Fibroblast of pulmonary artery (primary cell): ENCODE measurements around the gene PSD.
A peak's percentile ranks its signal among the peaks of the same experiment; 100 is the strongest.

Experiments used
- DNase-seq: peaks from one replicate; pipeline ENCODE4 v3.0.0-alpha.2; 2010; ENCODE audit warnings: low read depth
- H3K4me3 ChIP-seq: replicated peaks from 2 replicates; pipeline ENCODE4 v1.5.1; 2011; ENCODE audit warnings: low read depth, mild to moderate bottlenecking, control low read depth, low read length, moderate library complexity
- TF ChIP-seq, protein P1 (sequence below): IDR thresholded peaks from 2 replicates; pipeline ENCODE4 v1.5.1; 2011; ENCODE audit warnings: mild to moderate bottlenecking, control low read depth, low read length, inconsistent platforms; ENCODE audit errors: missing control alignments

PSD gene

GRCh38 chr10:102384606-102385429 is 33.8 kb downstream of the PSD start:
- DNase-seq, result peak; percentile 70
- TF ChIP-seq, protein P1, sequence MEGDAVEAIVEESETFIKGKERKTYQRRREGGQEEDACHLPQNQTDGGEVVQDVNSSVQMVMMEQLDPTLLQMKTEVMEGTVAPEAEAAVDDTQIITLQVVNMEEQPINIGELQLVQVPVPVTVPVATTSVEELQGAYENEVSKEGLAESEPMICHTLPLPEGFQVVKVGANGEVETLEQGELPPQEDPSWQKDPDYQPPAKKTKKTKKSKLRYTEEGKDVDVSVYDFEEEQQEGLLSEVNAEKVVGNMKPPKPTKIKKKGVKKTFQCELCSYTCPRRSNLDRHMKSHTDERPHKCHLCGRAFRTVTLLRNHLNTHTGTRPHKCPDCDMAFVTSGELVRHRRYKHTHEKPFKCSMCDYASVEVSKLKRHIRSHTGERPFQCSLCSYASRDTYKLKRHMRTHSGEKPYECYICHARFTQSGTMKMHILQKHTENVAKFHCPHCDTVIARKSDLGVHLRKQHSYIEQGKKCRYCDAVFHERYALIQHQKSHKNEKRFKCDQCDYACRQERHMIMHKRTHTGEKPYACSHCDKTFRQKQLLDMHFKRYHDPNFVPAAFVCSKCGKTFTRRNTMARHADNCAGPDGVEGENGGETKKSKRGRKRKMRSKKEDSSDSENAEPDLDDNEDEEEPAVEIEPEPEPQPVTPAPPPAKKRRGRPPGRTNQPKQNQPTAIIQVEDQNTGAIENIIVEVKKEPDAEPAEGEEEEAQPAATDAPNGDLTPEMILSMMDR, result no peak

GRCh38 chr10:102384053-102384452 is 34.5 kb downstream of the PSD start:
- DNase-seq, result peak; percentile 42
- TF ChIP-seq, protein P1, result peak; percentile 37
- H3K4me3 ChIP-seq, result no peak overlapping the region

More at GRCh38 chr10:102384606-102385429, 33.8 kb downstream of the PSD start:
- no peak overlapping the region for H3K4me3 ChIP-seq

DNA sequence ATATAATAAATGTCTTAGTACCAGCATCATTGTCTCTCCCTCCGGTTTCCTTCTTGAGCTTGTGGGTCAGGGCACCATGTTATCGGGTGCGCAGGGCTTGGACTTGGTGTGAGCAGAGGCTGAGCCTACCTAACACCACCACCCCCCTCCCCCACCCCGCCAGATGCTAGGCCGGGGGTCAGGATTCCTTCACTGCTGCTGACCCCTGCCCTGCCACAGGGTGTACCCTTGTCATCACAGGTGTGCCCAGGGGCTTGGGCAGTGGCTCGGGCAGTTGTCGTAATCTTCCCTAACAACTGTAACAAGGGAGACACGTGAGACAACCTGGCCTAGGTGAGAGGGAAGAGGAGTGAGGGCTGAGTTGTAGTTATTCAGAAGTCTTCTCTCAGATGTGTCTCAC is 35.7 kb downstream of the PSD start:
- TF ChIP-seq, protein P1, result no peak
- DNase-seq, result no peak
- H3K4me3 ChIP-seq, result no peak overlapping the region

DNA sequence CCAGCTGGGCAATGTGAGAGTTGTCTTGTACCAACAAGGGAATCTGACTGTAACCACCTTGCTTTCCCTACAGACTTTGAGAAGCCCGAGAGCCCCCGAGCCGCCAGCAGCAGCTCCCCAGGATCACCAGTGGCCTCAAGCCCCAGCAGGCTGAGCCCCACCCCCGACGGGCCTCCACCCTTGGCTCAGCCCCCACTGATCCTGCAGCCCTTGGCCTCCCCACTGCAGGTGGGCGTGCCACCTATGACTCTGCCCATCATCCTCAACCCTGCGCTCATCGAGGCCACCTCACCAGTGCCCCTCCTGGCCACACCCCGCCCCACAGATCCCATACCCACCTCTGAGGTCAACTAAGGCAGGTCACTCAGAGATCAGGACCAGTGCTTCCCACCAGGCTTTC is 36.6 kb downstream of the PSD start:
- no peak overlapping the region for H3K4me3 ChIP-seq
- no peak for DNase-seq
- TF ChIP-seq, protein P1, result no peak

DNA sequence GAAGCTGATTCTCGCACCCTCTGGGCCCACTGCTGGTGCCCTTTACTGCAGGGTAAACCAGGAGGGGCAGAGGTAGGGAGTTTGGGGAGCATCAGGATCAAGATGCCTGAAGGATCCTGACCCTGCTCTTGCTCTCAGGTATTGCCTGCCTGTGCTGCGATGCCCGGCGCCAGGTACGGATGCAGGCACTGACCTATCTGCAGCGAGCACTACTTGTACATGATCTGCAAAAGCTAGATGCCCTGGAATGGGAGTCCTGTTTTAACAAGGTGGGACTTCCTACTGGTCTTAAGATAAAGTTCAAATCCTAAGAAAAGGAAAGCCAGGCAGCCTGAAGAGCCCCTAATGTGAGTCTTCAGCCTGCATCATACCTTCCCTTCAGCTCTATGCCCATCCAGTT is 39.2 kb downstream of the PSD start:
- DNase-seq, result no peak
- TF ChIP-seq, protein P1, result no peak
- H3K4me3 ChIP-seq, result no peak overlapping the region

DNA sequence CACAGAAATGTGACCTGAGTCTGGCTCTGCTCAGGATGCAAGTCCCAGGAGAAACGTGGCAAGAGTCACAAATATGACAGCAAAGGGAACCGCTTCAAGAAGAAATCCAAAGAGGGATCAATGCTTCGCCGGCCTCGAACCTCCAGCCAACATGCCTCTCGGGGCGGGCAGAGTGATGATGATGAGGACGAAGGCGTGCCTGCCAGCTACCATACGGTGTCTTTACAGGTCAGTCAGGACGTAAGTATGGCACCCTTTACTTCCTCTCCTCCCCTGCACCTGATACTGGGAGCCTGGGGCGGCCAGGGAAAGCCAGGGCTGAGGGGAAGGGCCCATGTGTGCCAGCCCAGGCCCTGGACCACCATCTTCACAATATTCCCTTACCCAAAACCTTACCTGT is 41.7 kb downstream of the PSD start:
- DNase-seq, result no peak
- TF ChIP-seq, protein P1, result no peak
- H3K4me3 ChIP-seq, result no peak overlapping the region

GRCh38 chr10:102375867-102376266 is 42.7 kb downstream of the PSD start:
- H3K4me3 ChIP-seq, result no peak overlapping the region
- TF ChIP-seq, protein P1, result no peak
- DNase-seq, result no peak
